GM23338 (cell line): Measurements from ENCODE around the gene EXOSC1. TPM values are rescaled to one million over a fixed set of nuclear protein-coding genes. Genes with fewer than 3 reads are reported as not detected.

Experiments used
- ATAC-seq: fragments of 200-7000 bp; cut with Tn5 transposase; 3 replicates; pipeline ENCODE4 v1.9.1; 2020
- DNase-seq: peaks from one replicate; pipeline ENCODE4 v3.0.0-alpha.2; 2015; ENCODE audit warnings: low spot score
- H2AFZ ChIP-seq: fragments of 200-600 bp; sonication (generic); 2 replicates; pipeline ENCODE4 v1.8.0; 2016; ENCODE audit warnings: antibody characterized with exemption, mild to moderate bottlenecking, moderate library complexity
- H3F3A ChIP-seq: fragments of 200-600 bp; sonication (generic); replicated peaks from 2 replicates; pipeline ENCODE4 v1.8.0; 2017; ENCODE audit warnings: antibody characterized with exemption, mixed run types, low read depth
- H3K27ac ChIP-seq: fragments of 200-600 bp; sonication (generic); 2 replicates; pipeline ENCODE4 v1.6.1; 2016; ENCODE audit warnings: low read depth
- H3K27me3 ChIP-seq: fragments of 200-600 bp; sonication (generic); 2 replicates; pipeline ENCODE4 v1.8.0; 2016; ENCODE audit warnings: mild to moderate bottlenecking, mixed run types, moderate library complexity; ENCODE audit not compliant: insufficient read depth
- H3K36me3 ChIP-seq: fragments of 200-600 bp; sonication (generic); 2 replicates; pipeline ENCODE4 v1.8.0; 2016; ENCODE audit warnings: mild to moderate bottlenecking; ENCODE audit not compliant: insufficient read depth
- H3K4me1 ChIP-seq: fragments of 200-600 bp; sonication (generic); 2 replicates; pipeline ENCODE4 v1.8.0; 2016; ENCODE audit warnings: mild to moderate bottlenecking, moderate library complexity; ENCODE audit not compliant: insufficient read depth
- H3K4me2 ChIP-seq: fragments of 200-600 bp; sonication (generic); 2 replicates; pipeline ENCODE4 v1.7.1; 2017; ENCODE audit warnings: mixed run types
- H3K4me3 ChIP-seq: fragments of 200-600 bp; sonication (generic); 2 replicates; pipeline ENCODE4 v1.6.1; 2016; ENCODE audit warnings: mixed run types
- H3K79me2 ChIP-seq: fragments of 200-600 bp; sonication (generic); replicated peaks from 2 replicates; pipeline ENCODE4 v1.8.0; 2017; ENCODE audit warnings: mild to moderate bottlenecking; ENCODE audit not compliant: insufficient read depth
- H3K9me2 ChIP-seq: fragments of 200-600 bp; sonication (generic); 2 replicates; pipeline ENCODE4 v1.8.0; 2017; ENCODE audit not compliant: insufficient read depth
- H4K20me1 ChIP-seq: fragments of 200-600 bp; sonication (generic); replicated peaks from 2 replicates; pipeline ENCODE4 v1.8.0; 2017; ENCODE audit warnings: mild to moderate bottlenecking; ENCODE audit not compliant: insufficient read depth
- H3K27ac Mint-ChIP-seq: 2 replicates; pipeline ENCODE4 v1.8.0; 2020; ENCODE audit warnings: inconsistent platforms, mild to moderate bottlenecking, moderate library complexity, mixed read lengths
- H3K27me3 Mint-ChIP-seq: 3 replicates; pipeline ENCODE4 v1.8.0; 2022; ENCODE audit warnings: low read depth, mild to moderate bottlenecking, moderate library complexity, mixed read lengths, inconsistent platforms; ENCODE audit not compliant: insufficient read depth, poor library complexity
- H3K36me3 Mint-ChIP-seq: 3 replicates; pipeline ENCODE4 v1.8.0; 2021; ENCODE audit warnings: low read depth, mild to moderate bottlenecking, inconsistent platforms, moderate library complexity, mixed read lengths
- H3K4me1 Mint-ChIP-seq: 3 replicates; pipeline ENCODE4 v1.8.0; 2020; ENCODE audit warnings: mild to moderate bottlenecking, inconsistent platforms, mixed read lengths
- H3K4me3 Mint-ChIP-seq: 3 replicates; pipeline ENCODE4 v1.8.0; 2021; ENCODE audit warnings: moderate library complexity, mild to moderate bottlenecking, inconsistent platforms, mixed read lengths
- H3K9me3 Mint-ChIP-seq: 3 replicates; pipeline ENCODE4 v1.8.0; 2020; ENCODE audit warnings: moderate library complexity, mild to moderate bottlenecking, inconsistent platforms, mixed read lengths
- CREB1 ChIP-seq: fragments of 250-450 bp; sonication (Bioruptor Pico); IDR thresholded peaks from 2 replicates; pipeline ENCODE4 v1.5.0; 2020; ENCODE audit warnings: low read depth, mild to moderate bottlenecking, moderate library complexity
- CTCF ChIP-seq, 2 experiments: fragments of 200-600 bp in 1 of 2; sonication (generic) in 1 of 2; conservative IDR thresholded peaks; 2 replicates each; pipeline versions ENCODE4 v1.5.1 to v1.6.1; 2016 to 2017; ENCODE audit warnings: antibody characterized with exemption in 2 of 2, low read depth in 2 of 2, mild to moderate bottlenecking in 2 of 2, moderate library complexity in 1 of 2
- EZH2 ChIP-seq: fragments of 200-600 bp; sonication (generic); IDR thresholded peaks from one replicate; pipeline ENCODE4 v1.8.0; 2017; ENCODE audit warnings: antibody characterized with exemption, mild to moderate bottlenecking, low read depth; ENCODE audit not compliant: unreplicated experiment
- EZH2phosphoT487 ChIP-seq: fragments of 200-600 bp; sonication (generic); IDR thresholded peaks from one replicate; pipeline ENCODE4 v1.8.1; 2018; ENCODE audit warnings: antibody characterized with exemption; ENCODE audit not compliant: unreplicated experiment
- JUNB ChIP-seq: IDR thresholded peaks from one replicate; pipeline ENCODE4 v1.6.1; 2016; ENCODE audit warnings: antibody characterized with exemption; ENCODE audit not compliant: unreplicated experiment
- NANOG ChIP-seq: IDR thresholded peaks from 2 replicates; pipeline ENCODE4 v1.6.1; 2016; ENCODE audit warnings: antibody characterized with exemption, borderline replicate concordance
- POLR2AphosphoS5 ChIP-seq: IDR thresholded peaks from 2 replicates; pipeline ENCODE4 v1.6.1; 2016; ENCODE audit warnings: antibody characterized with exemption, low read depth
- STAT1 ChIP-seq: IDR thresholded peaks from one replicate; pipeline ENCODE4 v1.6.1; 2016; ENCODE audit warnings: antibody characterized with exemption; ENCODE audit not compliant: unreplicated experiment
- ZNF114 ChIP-seq: fragments of 250-450 bp; sonication (Bioruptor Pico); IDR thresholded peaks from 2 replicates; pipeline ENCODE4 v1.5.0; 2020; ENCODE audit warnings: mild to moderate bottlenecking, moderate library complexity
- ZNF331 ChIP-seq: fragments of 250-450 bp; sonication (Bioruptor Pico); IDR thresholded peaks from 2 replicates; pipeline ENCODE4 v1.5.0; 2020; ENCODE audit warnings: low read depth, mild to moderate bottlenecking, moderate library complexity
- polyA plus RNA-seq: library from polyadenylated mRNA; unstranded; fragments of >200 nt; fragmentation: Nextera tagmentation; extraction: Ambion mirVana; gene quantifications from 2 replicates; pipeline ENCODE4 v1.2.1, GENCODE V29; 2016
- total RNA-seq: library from RNA; depleted of rRNA; stranded (reverse); fragments of >200 nt; shearing (Covaris generic); gene quantifications from 2 replicates; pipeline ENCODE4 v1.2.3, GENCODE V29; 2014
- TF ChIP-seq, protein P1 (sequence below): IDR thresholded peaks from 2 replicates; pipeline ENCODE4 v1.6.1; 2016; ENCODE audit warnings: antibody characterized with exemption

Gene EXOSC1
- total and polyA plus RNA-seq, 2 experiments from 2014 or later: 63.6 to 131 TPM

GRCh38 chr10:97428572-97428981 lies 17.2 kb downstream of the EXOSC1 start:
- H4K20me1 ChIP-seq: peaks cover 34% of the 10 kb centered on the region
- peaks cover 52% of the 10 kb centered on the region for H3K79me2 ChIP-seq
- peaks cover 36% of the 10 kb centered on the region for H3K36me3 ChIP-seq
- peak; percentile 27 for DNase-seq
- peak overlapping the region; percentile 99 for H3K4me3 ChIP-seq
- Mint-ChIP-seq H3K4me1 (peaks cover 12% of the 10 kb centered on the region), H3K9me3 (no peaks in the 10 kb centered on the region; the same call in 2 of the 3 replicates), H3K27me3 (peaks cover 24% of the 10 kb centered on the region), H3K4me3 (peak overlapping the region; percentile 93), H3K36me3 (peaks cover 60% of the 10 kb centered on the region), H3K27ac (peak overlapping the region; percentile 96)
- H2AFZ ChIP-seq: no peak overlapping the region
- H3K27ac ChIP-seq: peak overlapping the region; percentile 97
- no peaks in the 10 kb centered on the region for H3K9me2 ChIP-seq
- H3K27me3 ChIP-seq: no peaks in the 10 kb centered on the region
- peak overlapping the region; percentile 94 for H3K4me2 ChIP-seq
- 0 out of 3 replicates have a peak, but pooled peaks have one; percentile 3 for ATAC-seq
- H3K4me1 ChIP-seq: peaks cover 10% of the 10 kb centered on the region
- H3F3A ChIP-seq: peaks cover 51% of the 10 kb centered on the region
- TF ChIP-seq, protein P1, sequence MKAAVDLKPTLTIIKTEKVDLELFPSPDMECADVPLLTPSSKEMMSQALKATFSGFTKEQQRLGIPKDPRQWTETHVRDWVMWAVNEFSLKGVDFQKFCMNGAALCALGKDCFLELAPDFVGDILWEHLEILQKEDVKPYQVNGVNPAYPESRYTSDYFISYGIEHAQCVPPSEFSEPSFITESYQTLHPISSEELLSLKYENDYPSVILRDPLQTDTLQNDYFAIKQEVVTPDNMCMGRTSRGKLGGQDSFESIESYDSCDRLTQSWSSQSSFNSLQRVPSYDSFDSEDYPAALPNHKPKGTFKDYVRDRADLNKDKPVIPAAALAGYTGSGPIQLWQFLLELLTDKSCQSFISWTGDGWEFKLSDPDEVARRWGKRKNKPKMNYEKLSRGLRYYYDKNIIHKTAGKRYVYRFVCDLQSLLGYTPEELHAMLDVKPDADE: no peak
- TF ChIP-seq JUNB (no peak), EZH2phosphoT487 (no peak), POLR2AphosphoS5 (no peak), ZNF114 (CRISPR knock-in tag) (no peak), NANOG (no peak), EZH2 (no peak), CTCF (conservative IDR thresholded peaks at IDR 0.05; ENCODE audit: low read depth in 2 of 2) (no peak), STAT1 (no peak), ZNF331 (no peak), CREB1 (CRISPR knock-in tag) (no peak)

DNA sequence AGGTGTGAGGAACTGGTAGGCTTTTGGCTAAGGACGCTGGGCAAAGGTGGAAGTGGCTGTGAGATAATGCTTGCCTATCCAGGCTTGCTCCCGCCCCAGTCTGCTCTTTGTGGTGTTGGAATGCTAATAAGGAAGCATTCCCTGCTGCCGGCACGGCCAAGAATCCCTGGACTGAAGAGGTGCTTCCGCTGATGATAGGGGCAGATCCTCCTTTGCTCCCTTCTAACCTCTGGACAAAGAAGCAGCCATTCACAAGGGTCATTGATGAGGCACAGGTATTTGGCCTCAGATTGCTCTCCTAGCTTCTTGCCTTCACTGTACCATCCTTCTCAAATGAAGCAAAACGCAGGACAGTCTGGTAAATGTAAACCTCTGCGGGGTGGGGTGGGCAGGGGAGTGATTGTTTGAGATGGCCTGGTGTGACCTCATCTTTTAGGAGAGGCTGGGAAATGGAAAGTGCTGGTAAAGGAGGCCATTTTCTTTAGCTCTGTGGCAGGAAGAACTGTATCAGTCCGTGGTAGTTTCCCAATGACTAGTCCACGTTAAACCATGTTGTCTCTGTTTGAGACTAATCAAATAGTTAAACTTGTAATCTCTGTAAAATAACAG lies 18.1 kb downstream of the EXOSC1 start:
- peak overlapping the region; percentile 97 for H3K27ac ChIP-seq
- H3K9me2 ChIP-seq: no peaks in the 10 kb centered on the region
- peak overlapping the region; percentile 93 for H3K4me3 Mint-ChIP-seq
- no peak overlapping the region for H2AFZ ChIP-seq
- peak overlapping the region; percentile 97 for H3K27ac Mint-ChIP-seq
- H3K9me3 Mint-ChIP-seq: no peaks in the 10 kb centered on the region; the same call in 2 of the 3 replicates
- H3K4me2 ChIP-seq: peak overlapping the region; percentile 94
- H3K36me3 ChIP-seq: peaks cover 36% of the 10 kb centered on the region
- peaks cover 12% of the 10 kb centered on the region for H3K4me1 Mint-ChIP-seq
- ATAC-seq (peak; percentile 70), DNase-seq (peak; percentile 94)
- no peaks in the 10 kb centered on the region for H3K27me3 ChIP-seq
- peaks cover 27% of the 10 kb centered on the region for H3K27me3 Mint-ChIP-seq
- peaks cover 47% of the 10 kb centered on the region for H3F3A ChIP-seq
- peaks cover 34% of the 10 kb centered on the region for H4K20me1 ChIP-seq
- peak overlapping the region; percentile 99 for H3K4me3 ChIP-seq
- peaks cover 52% of the 10 kb centered on the region for H3K79me2 ChIP-seq
- peaks cover 10% of the 10 kb centered on the region for H3K4me1 ChIP-seq
- peaks cover 55% of the 10 kb centered on the region for H3K36me3 Mint-ChIP-seq
- TF ChIP-seq POLR2AphosphoS5: no peak; the same call in none of the 2 replicates
- TF ChIP-seq ZNF331: no peak
- TF ChIP-seq, protein P1: no peak
- TF ChIP-seq STAT1: no peak
- no peak for TF ChIP-seq NANOG
- no peak for TF ChIP-seq EZH2phosphoT487
